Erythroblast (primary cell): ENCODE results near the gene TPSG1.

ENCODE experiments used
- GATA1 ChIP-seq: IDR thresholded peaks from 2 replicates; pipeline ENCODE4 v1.6.1; 2011; ENCODE audit warnings: low read depth, mild to moderate bottlenecking, control low read depth, low read length, moderate library complexity
- POLR2A ChIP-seq: IDR thresholded peaks from 2 replicates; pipeline ENCODE4 v1.6.1; 2011; ENCODE audit warnings: mild to moderate bottlenecking, low read length

- TF ChIP-seq POLR2A (no peak), GATA1 (no peak)
Measured at GRCh38 chr16:1182950-1183907, 41.8 kb downstream of the TPSG1 start.
